Measurements from ENCODE around the gene SERTAD2. TPM values are rescaled to one million over a fixed set of nuclear protein-coding genes. Genes with fewer than 3 reads are reported as not detected.

The SERTAD2 gene
- total and polyA plus RNA-seq, 2 experiments from 2014 or later: 6.2 to 6.4 TPM

DNA sequence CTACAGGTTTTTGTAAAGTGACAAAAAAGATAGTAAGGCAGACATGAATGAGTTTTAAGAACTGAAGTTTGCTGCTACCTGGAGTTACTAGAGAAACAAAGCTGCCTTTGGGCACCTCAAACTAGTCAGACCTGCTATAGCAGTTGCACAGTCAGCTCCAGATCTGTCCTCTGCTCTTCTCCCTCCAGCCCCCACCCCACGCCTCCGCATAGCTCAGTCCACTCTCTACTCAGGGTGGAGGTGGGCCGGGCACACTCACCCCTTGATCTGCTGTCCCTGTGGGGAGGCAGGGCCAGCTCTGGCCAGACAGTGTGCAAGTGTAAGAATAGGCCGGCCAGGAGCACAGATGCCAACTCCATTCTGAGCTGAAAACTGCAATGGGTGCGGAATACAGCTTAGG lies 4.1 kb downstream of the SERTAD2 start:
- Histone ChIP-seq H3K27me3 (ENCODE audit: insufficient read depth) (peaks cover 31% of the 10 kb centered on the region), H3K4me3 (no peak overlapping the region), H3K9me2 (ENCODE audit: insufficient read depth) (no peaks in the 10 kb centered on the region), H3K36me3 (ENCODE audit: insufficient read depth) (no peaks in the 10 kb centered on the region), H3K4me1 (ENCODE audit: insufficient read depth) (peaks cover 35% of the 10 kb centered on the region), H3K27ac (ENCODE audit: low read depth) (no peak overlapping the region), H3K79me2 (replicated peaks; ENCODE audit: insufficient read depth) (peaks cover 63% of the 10 kb centered on the region), H3K4me2 (no peak overlapping the region), H3F3A (replicated peaks; ENCODE audit: low read depth) (no peaks in the 10 kb centered on the region; the same call in 1 of the 2 replicates), H4K20me1 (replicated peaks; ENCODE audit: insufficient read depth) (peaks cover 33% of the 10 kb centered on the region), H2AFZ (no peak overlapping the region)
- DNase-seq (ENCODE audit: low spot score) (no peak), ATAC-seq (no peak)
- TF ChIP-seq CREB1 (CRISPR knock-in tag; IDR thresholded peaks at IDR 0.05; ENCODE audit: low read depth) (no peak), ZNF114 (CRISPR knock-in tag; IDR thresholded peaks at IDR 0.05) (no peak), STAT1 (IDR thresholded peaks at IDR 0.05; ENCODE audit: unreplicated experiment) (no peak)
- no peak overlapping the region for H3K4me3 Mint-ChIP-seq
- no peaks in the 10 kb centered on the region for H3K36me3 Mint-ChIP-seq (ENCODE audit: low read depth)
- peaks cover 46% of the 10 kb centered on the region for H3K4me1 Mint-ChIP-seq
- no peaks in the 10 kb centered on the region for H3K9me3 Mint-ChIP-seq
- H3K27me3 Mint-ChIP-seq (ENCODE audit: insufficient read depth, low read depth, poor library complexity): peaks cover 16% of the 10 kb centered on the region
- no peak overlapping the region for H3K27ac Mint-ChIP-seq

DNA sequence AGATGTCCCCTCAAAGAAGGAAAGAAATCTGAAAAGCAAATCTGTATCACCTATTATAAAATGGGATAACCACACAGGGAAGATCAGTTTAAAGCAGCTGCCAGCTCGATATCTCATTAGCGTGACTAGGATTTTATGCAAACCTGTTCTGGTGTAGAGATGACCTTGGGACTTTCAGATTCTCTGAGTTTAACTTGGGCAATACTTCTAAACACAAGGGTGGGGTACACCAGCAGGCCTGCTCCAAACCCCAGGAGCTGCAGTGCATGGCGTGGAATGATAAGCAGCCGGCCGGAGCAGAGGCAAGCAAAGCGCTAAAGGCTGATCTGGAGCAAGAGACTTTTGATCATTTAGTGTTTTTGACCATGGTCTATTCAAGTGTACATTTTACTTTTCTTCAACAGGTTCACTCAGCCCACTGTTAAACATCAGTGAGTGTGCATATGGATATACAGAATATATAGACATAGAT lies 4.7 kb downstream of the SERTAD2 start:
- peaks cover 63% of the 10 kb centered on the region for H3K79me2 ChIP-seq (replicated peaks; ENCODE audit: insufficient read depth)
- H3K9me2 ChIP-seq (ENCODE audit: insufficient read depth): no peaks in the 10 kb centered on the region
- Mint-ChIP-seq H3K4me3 (no peak overlapping the region; the same call in 2 of the 3 replicates), H3K4me1 (peaks cover 49% of the 10 kb centered on the region), H3K36me3 (ENCODE audit: low read depth) (no peaks in the 10 kb centered on the region), H3K27ac (no peak overlapping the region), H3K9me3 (no peaks in the 10 kb centered on the region), H3K27me3 (ENCODE audit: insufficient read depth, low read depth, poor library complexity) (peaks cover 14% of the 10 kb centered on the region)
- peaks cover 26% of the 10 kb centered on the region for H3K27me3 ChIP-seq (ENCODE audit: insufficient read depth)
- no peak for DNase-seq (ENCODE audit: low spot score)
- H3K4me2 ChIP-seq: no peak overlapping the region
- no peak for ATAC-seq
- TF ChIP-seq JUNB (IDR thresholded peaks at IDR 0.05; ENCODE audit: unreplicated experiment): no peak
- TF ChIP-seq EZH2 (IDR thresholded peaks at IDR 0.05; ENCODE audit: low read depth, unreplicated experiment): no peak
- TF ChIP-seq, protein P1, sequence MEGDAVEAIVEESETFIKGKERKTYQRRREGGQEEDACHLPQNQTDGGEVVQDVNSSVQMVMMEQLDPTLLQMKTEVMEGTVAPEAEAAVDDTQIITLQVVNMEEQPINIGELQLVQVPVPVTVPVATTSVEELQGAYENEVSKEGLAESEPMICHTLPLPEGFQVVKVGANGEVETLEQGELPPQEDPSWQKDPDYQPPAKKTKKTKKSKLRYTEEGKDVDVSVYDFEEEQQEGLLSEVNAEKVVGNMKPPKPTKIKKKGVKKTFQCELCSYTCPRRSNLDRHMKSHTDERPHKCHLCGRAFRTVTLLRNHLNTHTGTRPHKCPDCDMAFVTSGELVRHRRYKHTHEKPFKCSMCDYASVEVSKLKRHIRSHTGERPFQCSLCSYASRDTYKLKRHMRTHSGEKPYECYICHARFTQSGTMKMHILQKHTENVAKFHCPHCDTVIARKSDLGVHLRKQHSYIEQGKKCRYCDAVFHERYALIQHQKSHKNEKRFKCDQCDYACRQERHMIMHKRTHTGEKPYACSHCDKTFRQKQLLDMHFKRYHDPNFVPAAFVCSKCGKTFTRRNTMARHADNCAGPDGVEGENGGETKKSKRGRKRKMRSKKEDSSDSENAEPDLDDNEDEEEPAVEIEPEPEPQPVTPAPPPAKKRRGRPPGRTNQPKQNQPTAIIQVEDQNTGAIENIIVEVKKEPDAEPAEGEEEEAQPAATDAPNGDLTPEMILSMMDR (conservative IDR thresholded peaks at IDR 0.05; ENCODE audit: low read depth in 2 of 2): no peak
- TF ChIP-seq EZH2phosphoT487 (IDR thresholded peaks at IDR 0.05; ENCODE audit: unreplicated experiment): no peak
- TF ChIP-seq POLR2AphosphoS5 (IDR thresholded peaks at IDR 0.05; ENCODE audit: low read depth): no peak
- TF ChIP-seq, protein P2, sequence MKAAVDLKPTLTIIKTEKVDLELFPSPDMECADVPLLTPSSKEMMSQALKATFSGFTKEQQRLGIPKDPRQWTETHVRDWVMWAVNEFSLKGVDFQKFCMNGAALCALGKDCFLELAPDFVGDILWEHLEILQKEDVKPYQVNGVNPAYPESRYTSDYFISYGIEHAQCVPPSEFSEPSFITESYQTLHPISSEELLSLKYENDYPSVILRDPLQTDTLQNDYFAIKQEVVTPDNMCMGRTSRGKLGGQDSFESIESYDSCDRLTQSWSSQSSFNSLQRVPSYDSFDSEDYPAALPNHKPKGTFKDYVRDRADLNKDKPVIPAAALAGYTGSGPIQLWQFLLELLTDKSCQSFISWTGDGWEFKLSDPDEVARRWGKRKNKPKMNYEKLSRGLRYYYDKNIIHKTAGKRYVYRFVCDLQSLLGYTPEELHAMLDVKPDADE (IDR thresholded peaks at IDR 0.05): no peak
- no peak overlapping the region for H2AFZ ChIP-seq
- peaks cover 36% of the 10 kb centered on the region for H3K4me1 ChIP-seq (ENCODE audit: insufficient read depth)
- no peak overlapping the region for H3K27ac ChIP-seq (ENCODE audit: low read depth)
- peaks cover 33% of the 10 kb centered on the region for H4K20me1 ChIP-seq (replicated peaks; ENCODE audit: insufficient read depth)
- H3K4me3 ChIP-seq: no peak overlapping the region
- H3F3A ChIP-seq (replicated peaks; ENCODE audit: low read depth): peaks cover under 1% of the 10 kb centered on the region; the same call in 1 of the 2 replicates
- H3K36me3 ChIP-seq (ENCODE audit: insufficient read depth): no peaks in the 10 kb centered on the region

Data from GM23338 (cell line).